WERI-Rb-1 (cell line): ENCODE results near the gene PPP1R3C.

Experiments
- DNase-seq: peaks from one replicate; pipeline ENCODE4 v3.0.0-alpha.2; 2020
- H3K27ac ChIP-seq: fragments of 250-450 bp; sonication (Bioruptor Pico); 2 replicates; pipeline ENCODE4 v1.5.1; 2020; ENCODE audit warnings: mild to moderate bottlenecking, moderate library complexity
- H3K27me3 ChIP-seq: fragments of 250-450 bp; sonication (Bioruptor Pico); 2 replicates; pipeline ENCODE4 v1.5.1; 2021; ENCODE audit warnings: mild to moderate bottlenecking, low read depth, moderate library complexity; ENCODE audit not compliant: insufficient read depth, severe bottlenecking
- H3K36me3 ChIP-seq: fragments of 250-450 bp; sonication (Bioruptor Pico); 2 replicates; pipeline ENCODE4 v1.5.1; 2020; ENCODE audit warnings: mild to moderate bottlenecking, moderate library complexity
- H3K4me3 ChIP-seq: 2 replicates; pipeline ENCODE4 v1.5.1; 2011; ENCODE audit warnings: low read depth, mild to moderate bottlenecking, control low read depth, low read length
- H3K9me3 ChIP-seq: fragments of 250-450 bp; sonication (Bioruptor Pico); 2 replicates; pipeline ENCODE4 v1.5.1; 2021; ENCODE audit warnings: mild to moderate bottlenecking, moderate library complexity; ENCODE audit not compliant: severe bottlenecking
- CTCF ChIP-seq: IDR thresholded peaks from 2 replicates; pipeline ENCODE4 v1.5.1; 2011; ENCODE audit warnings: low read depth, mild to moderate bottlenecking, control low read depth, inconsistent platforms, low read length

The PPP1R3C gene

GRCh38 chr10:91610444-91610843 lies 22.4 kb downstream of the PPP1R3C start:
- DNase-seq, result no peak
- H3K4me3 ChIP-seq, result no peak overlapping the region
- H3K27me3 ChIP-seq, result no peaks in the 10 kb centered on the region
- peaks cover 6% of the 10 kb centered on the region for H3K9me3 ChIP-seq
- H3K27ac ChIP-seq, result no peak overlapping the region
- H3K36me3 ChIP-seq, result no peaks in the 10 kb centered on the region
- TF ChIP-seq CTCF, result no peak

GRCh38 chr10:91607646-91608403 lies 25.0 kb downstream of the PPP1R3C start:
- TF ChIP-seq CTCF, result no peak
- peak; percentile 21 for DNase-seq
- no peaks in the 10 kb centered on the region for H3K36me3 ChIP-seq
- peaks cover 6% of the 10 kb centered on the region for H3K9me3 ChIP-seq
- H3K27me3 ChIP-seq, result no peaks in the 10 kb centered on the region
- no peak overlapping the region for H3K4me3 ChIP-seq
- no peak overlapping the region for H3K27ac ChIP-seq

DNA sequence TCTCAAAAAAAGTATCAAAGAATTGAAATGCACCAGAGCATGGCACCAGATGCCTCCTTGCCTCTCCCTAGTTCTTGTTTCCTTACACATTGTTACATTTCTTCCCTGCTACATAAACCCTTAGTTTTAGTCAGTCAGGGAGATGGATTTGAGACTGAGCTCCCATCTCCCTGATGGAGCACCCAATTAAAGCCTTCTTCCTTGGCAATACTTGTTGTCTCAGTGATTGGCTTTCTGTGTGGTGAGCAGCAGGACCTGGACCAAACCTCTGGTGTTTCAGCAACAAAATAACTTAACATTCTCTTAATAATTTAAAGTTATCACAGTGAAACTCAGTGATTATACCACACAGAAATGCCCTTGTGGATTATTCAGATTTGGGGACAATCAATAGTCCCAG lies 26.9 kb downstream of the PPP1R3C start:
- Histone ChIP-seq H3K4me3 (no peak overlapping the region), H3K9me3 (peaks cover 6% of the 10 kb centered on the region), H3K27ac (no peak overlapping the region), H3K27me3 (no peaks in the 10 kb centered on the region), H3K36me3 (no peaks in the 10 kb centered on the region)
- DNase-seq, result no peak
- no peak for TF ChIP-seq CTCF

DNA sequence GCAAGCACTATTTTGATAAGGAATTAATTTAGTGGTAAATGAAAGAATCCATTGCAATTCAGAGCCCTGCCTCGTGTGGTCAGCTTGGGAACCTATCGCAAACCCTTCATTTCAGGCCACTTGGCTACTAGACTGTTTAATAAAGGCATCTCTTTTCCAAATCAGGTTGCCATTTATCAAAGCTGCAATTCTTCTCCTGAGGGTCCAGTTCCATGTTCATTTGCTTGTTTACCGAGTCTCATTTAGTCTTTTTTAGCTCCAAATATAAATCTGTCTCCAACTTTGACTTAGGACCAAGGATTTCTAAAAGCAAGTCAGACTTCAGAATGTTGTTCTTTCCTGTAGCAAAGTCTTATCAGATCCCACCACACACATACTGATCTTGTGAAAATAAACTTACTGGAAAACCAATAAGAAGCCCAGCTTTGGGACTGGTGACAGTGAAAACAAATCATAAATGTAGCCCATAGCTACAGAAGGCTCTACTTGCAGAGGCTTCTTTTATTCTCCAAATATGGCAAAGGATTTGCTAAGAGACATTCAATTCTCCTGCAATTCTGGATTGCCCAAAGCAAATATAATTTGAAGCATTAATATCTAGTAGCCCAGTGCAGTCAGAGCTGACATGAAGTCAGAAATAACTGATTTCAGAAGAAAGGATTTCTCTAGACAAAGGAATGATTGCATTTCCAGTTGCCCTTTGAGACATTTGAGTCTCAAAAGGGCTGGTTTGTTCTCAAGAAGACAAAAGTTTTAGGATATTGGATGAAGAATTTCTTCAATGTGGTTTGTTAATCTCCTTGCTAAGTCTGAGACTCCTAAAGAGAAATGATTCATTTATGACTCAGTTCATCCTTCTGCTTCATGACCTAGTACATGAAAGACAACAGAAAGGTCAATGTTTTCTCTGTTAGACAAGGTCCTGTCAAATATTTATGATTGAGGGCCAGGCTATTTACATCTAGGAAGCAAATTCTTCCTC lies 28.0 kb downstream of the PPP1R3C start:
- H3K4me3 ChIP-seq, result no peak overlapping the region
- no peaks in the 10 kb centered on the region for H3K36me3 ChIP-seq
- no peaks in the 10 kb centered on the region for H3K27me3 ChIP-seq
- DNase-seq, result no peak
- peaks cover 6% of the 10 kb centered on the region for H3K9me3 ChIP-seq
- 0 out of 2 replicates have a peak, but pooled peaks have one; percentile 8 for TF ChIP-seq CTCF
- no peak overlapping the region for H3K27ac ChIP-seq

DNA sequence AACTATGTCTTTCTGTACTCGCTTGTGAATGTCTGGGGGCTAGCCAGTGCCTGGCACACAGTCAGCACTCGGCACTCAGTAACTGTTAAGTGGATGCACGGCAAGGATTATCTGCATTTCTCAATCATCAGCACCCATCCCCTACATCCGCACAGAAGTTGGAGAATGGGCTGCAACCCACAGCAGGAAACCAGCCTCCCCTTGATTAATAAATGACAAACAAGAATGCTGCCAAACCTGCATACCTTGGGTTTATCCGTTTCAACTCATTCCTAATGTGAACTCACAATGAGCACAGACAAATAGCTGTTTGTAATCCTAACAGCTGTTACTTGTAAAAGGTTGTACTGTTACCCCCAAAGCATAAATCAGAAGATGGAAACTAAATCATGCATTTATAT lies 28.9 kb downstream of the PPP1R3C start:
- Histone ChIP-seq H3K27me3 (no peaks in the 10 kb centered on the region), H3K27ac (no peak overlapping the region), H3K4me3 (no peak overlapping the region), H3K36me3 (no peaks in the 10 kb centered on the region), H3K9me3 (peaks cover 6% of the 10 kb centered on the region)
- no peak for TF ChIP-seq CTCF
- DNase-seq, result no peak
